Raji (cell line): ENCODE data around the gene GRIK4.

Experiments
- POLR2A ChIP-seq: IDR thresholded peaks from 2 replicates; pipeline ENCODE4 v1.6.1; 2011; ENCODE audit warnings: low read depth, low read length, control low read depth; ENCODE audit not compliant: insufficient read depth

GRIK4 gene

GRCh38 chr11:121023848-121024751, 512.6 kb downstream of the GRIK4 start, which contains the start of gene TBCEL:
Gene TBCEL, plus strand, starts transcription at chr11:121024102. Its CDS starts 21,589 bp downstream, at chr11:121045691.
- peak; percentile 52 for TF ChIP-seq POLR2A

- TF ChIP-seq POLR2A: no peak
These were observed 513.4 kb downstream of the GRIK4 start for GRCh38 chr11:121024989-121025388.

- no peak for TF ChIP-seq POLR2A
These were observed 517.6 kb downstream of the GRIK4 start for GRCh38 chr11:121029153-121029552.

- no peak for TF ChIP-seq POLR2A
These were observed 518.4 kb downstream of the GRIK4 start for GRCh38 chr11:121029813-121030445.

- TF ChIP-seq POLR2A: no peak
These were observed 519.6 kb downstream of the GRIK4 start for GRCh38 chr11:121031167-121031566.

GRCh38 chr11:121032546-121032945, 521.0 kb downstream of the GRIK4 start:
- TF ChIP-seq POLR2A: no peak

- TF ChIP-seq POLR2A: no peak
These were observed 522.1 kb downstream of the GRIK4 start for GRCh38 chr11:121033635-121034034.

GRCh38 chr11:121035169-121035755, 523.7 kb downstream of the GRIK4 start:
- no peak for TF ChIP-seq POLR2A

- no peak for TF ChIP-seq POLR2A
These were observed 524.2 kb downstream of the GRIK4 start for GRCh38 chr11:121035780-121036179.

GRCh38 chr11:121037016-121037415, 525.5 kb downstream of the GRIK4 start:
- TF ChIP-seq POLR2A: no peak
